ENCODE results near the gene WRAP73. TPM values are rescaled to one million over a fixed set of nuclear protein-coding genes. Genes with fewer than 3 reads are reported as not detected.

Gene WRAP73
- total RNA-seq (2022) (25.3 and 29.8 TPM in 2 replicates), Bru-seq, nascent RNA (percentile 55 among the genes with signal in this experiment), BruChase-seq, experiment 1, labeled RNA remaining after a 6-hour chase (percentile 62 among the genes with signal in this experiment), BruChase-seq, experiment 2, labeled RNA remaining after a 2-hour chase (percentile 57 among the genes with signal in this experiment)
- long read RNA-seq, transcript WRAP73-202 (11 exons, 1,998 nt): minor isoform, 6 of 89 reads
- long read RNA-seq, transcript WRAP73-201 (12 exons, 1,665 nt): major isoform, 47 of 89 reads
- long read RNA-seq, partial matches to known transcripts: 14 of 89 reads
- long read RNA-seq, other reads (novel, unspliced or antisense): 22 of 89 reads

GRCh38 chr1:3649342-3650247, at the start of gene WRAP73:
Gene WRAP73, minus strand, starts transcription at chr1:3650103. Its CDS starts 104 bp downstream, at chr1:3649999.
- H3K4me3 Mint-ChIP-seq (ENCODE audit: unreplicated experiment): peak within 1 kb of the TSS; percentile 72
- peaks cover 15% of the 10 kb centered on the region for H3K36me3 Mint-ChIP-seq (ENCODE audit: insufficient read depth, unreplicated experiment)
- no peaks in the 10 kb centered on the region for H3K27me3 Mint-ChIP-seq (ENCODE audit: insufficient read depth, unreplicated experiment)
- no TSS peak for BruUV-seq (replicated peaks)
- TF ChIP-seq CTCF (IDR thresholded peaks at IDR 0.05; ENCODE audit: unreplicated experiment): no peak
- ChIA-PET CTCF (interaction anchor here (0.6 to 2.2 kb wide), 6 partner anchors 14 to 121 kb away, joined by 3 to 6 read pairs (median 4); no protein-coding TSS in a partner anchor), POLR2A (interaction anchor here (1.0 to 1.9 kb wide), 8 partner anchors 12 to 68 kb away, joined by 3 to 6 read pairs (median 4); no protein-coding TSS in a partner anchor)
- peak; percentile 87 for DNase-seq (ENCODE audit: unreplicated experiment)
- intact Hi-C loops (cut with micrococcal nuclease): loop anchor here (1.0 kb wide), 1 partner anchor 75 kb away; no protein-coding TSS in a partner anchor
- H3K9me3 Mint-ChIP-seq (ENCODE audit: unreplicated experiment): no peaks in the 10 kb centered on the region
- H3K4me1 Mint-ChIP-seq (ENCODE audit: insufficient read depth, unreplicated experiment): peaks cover 7% of the 10 kb centered on the region
- H3K27ac Mint-ChIP-seq (ENCODE audit: low read depth, unreplicated experiment): no peak within 1 kb of the TSS

GRCh38 chr1:3699596-3699995, 49.7 kb upstream of the WRAP73 start:
- no peaks in the 10 kb centered on the region for H3K9me3 Mint-ChIP-seq (ENCODE audit: unreplicated experiment)
- H3K27me3 Mint-ChIP-seq (ENCODE audit: insufficient read depth, unreplicated experiment): no peaks in the 10 kb centered on the region
- no peak for DNase-seq (ENCODE audit: unreplicated experiment)
- TF ChIP-seq CTCF (IDR thresholded peaks at IDR 0.05; ENCODE audit: unreplicated experiment): no peak
- H3K36me3 Mint-ChIP-seq (ENCODE audit: insufficient read depth, unreplicated experiment): no peaks in the 10 kb centered on the region
- POLR2A ChIA-PET: interaction anchor here (1.2 to 1.9 kb wide), 2 partner anchors 12 to 18 kb away, joined by 7 to 8 read pairs; no protein-coding TSS in a partner anchor
- peaks cover 41% of the 10 kb centered on the region for H3K4me1 Mint-ChIP-seq (ENCODE audit: insufficient read depth, unreplicated experiment)
- H3K27ac Mint-ChIP-seq (ENCODE audit: low read depth, unreplicated experiment): no peak overlapping the region
- no peak overlapping the region for H3K4me3 Mint-ChIP-seq (ENCODE audit: unreplicated experiment)
- BruUV-seq (replicated peaks): no TSS peak
- CTCF ChIA-PET: interaction anchor here (0.7 to 1.6 kb wide), 5 partner anchors 11 to 30 kb away, joined by 3 to 5 read pairs (median 3); no protein-coding TSS in a partner anchor
- intact Hi-C loops (cut with micrococcal nuclease): no loop called here

- no peak overlapping the region for H3K27ac Mint-ChIP-seq (ENCODE audit: low read depth, unreplicated experiment)
- intact Hi-C loops (cut with micrococcal nuclease): no loop called here
- CTCF ChIA-PET: interaction anchor here (0.7 to 1.6 kb wide), 7 partner anchors 12 to 29 kb away, joined by 3 to 5 read pairs (median 3); no protein-coding TSS in a partner anchor
- no peak for TF ChIP-seq CTCF (IDR thresholded peaks at IDR 0.05; ENCODE audit: unreplicated experiment)
- no peaks in the 10 kb centered on the region for H3K9me3 Mint-ChIP-seq (ENCODE audit: unreplicated experiment)
- no TSS peak for BruUV-seq (replicated peaks)
- H3K27me3 Mint-ChIP-seq (ENCODE audit: insufficient read depth, unreplicated experiment): no peaks in the 10 kb centered on the region
- H3K4me3 Mint-ChIP-seq (ENCODE audit: unreplicated experiment): no peak overlapping the region
- DNase-seq (ENCODE audit: unreplicated experiment): peak; percentile 41
- no peaks in the 10 kb centered on the region for H3K36me3 Mint-ChIP-seq (ENCODE audit: insufficient read depth, unreplicated experiment)
- H3K4me1 Mint-ChIP-seq (ENCODE audit: insufficient read depth, unreplicated experiment): peaks cover 36% of the 10 kb centered on the region
- POLR2A ChIA-PET: interaction anchor here (1.2 to 1.9 kb wide), 2 partner anchors 13 to 18 kb away, joined by 7 to 8 read pairs; no protein-coding TSS in a partner anchor
Measured at GRCh38 chr1:3698660-3699408, 48.9 kb upstream of the WRAP73 start.
